Uterus (tissue), 2 donors: ENCODE results near the gene RSPO4.

Experiments
- POLR2A ChIP-seq, 2 donors: fragments of 450-650 bp; IDR thresholded peaks; one replicate each; pipeline ENCODE4 v1.6.1; 2016; ENCODE audit warnings: antibody characterized with exemption in 2 of 2, mild to moderate bottlenecking in 1 of 2, moderate library complexity in 1 of 2
- TF ChIP-seq, protein P1 (sequence below), 4 experiments: fragments of 200-600 bp in 2 of 4; fragments of 450-650 bp in 2 of 4; sonication (generic) in 2 of 4; IDR thresholded peaks; one replicate each; pipeline ENCODE4 v1.5.1; 2016 to 2019; ENCODE audit warnings: antibody characterized with exemption in 4 of 4, mild to moderate bottlenecking in 2 of 4, moderate library complexity in 1 of 4

DNA sequence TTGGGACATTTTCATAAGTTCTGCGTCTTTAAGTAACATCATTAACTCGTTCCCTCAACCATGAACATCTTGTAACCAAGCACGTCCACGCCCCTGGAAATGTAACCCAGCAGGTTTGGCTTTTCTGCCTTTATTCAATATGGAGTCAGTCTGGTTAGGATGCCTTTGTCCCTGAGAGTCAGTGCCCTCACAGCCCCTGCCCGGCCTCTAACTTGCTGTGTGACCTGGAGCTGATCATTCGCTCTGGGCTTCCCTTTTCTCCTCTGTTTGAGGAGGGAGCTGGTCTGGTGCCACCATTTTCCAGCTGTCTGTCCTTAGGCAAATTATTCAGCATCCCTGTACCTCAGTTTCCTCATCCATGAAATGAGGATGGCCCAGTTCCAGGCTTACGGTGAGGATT is 59.5 kb downstream of the RSPO4 start:
- TF ChIP-seq POLR2A (IDR thresholded peaks at IDR 0.05) = no peak
- TF ChIP-seq, protein P1, sequence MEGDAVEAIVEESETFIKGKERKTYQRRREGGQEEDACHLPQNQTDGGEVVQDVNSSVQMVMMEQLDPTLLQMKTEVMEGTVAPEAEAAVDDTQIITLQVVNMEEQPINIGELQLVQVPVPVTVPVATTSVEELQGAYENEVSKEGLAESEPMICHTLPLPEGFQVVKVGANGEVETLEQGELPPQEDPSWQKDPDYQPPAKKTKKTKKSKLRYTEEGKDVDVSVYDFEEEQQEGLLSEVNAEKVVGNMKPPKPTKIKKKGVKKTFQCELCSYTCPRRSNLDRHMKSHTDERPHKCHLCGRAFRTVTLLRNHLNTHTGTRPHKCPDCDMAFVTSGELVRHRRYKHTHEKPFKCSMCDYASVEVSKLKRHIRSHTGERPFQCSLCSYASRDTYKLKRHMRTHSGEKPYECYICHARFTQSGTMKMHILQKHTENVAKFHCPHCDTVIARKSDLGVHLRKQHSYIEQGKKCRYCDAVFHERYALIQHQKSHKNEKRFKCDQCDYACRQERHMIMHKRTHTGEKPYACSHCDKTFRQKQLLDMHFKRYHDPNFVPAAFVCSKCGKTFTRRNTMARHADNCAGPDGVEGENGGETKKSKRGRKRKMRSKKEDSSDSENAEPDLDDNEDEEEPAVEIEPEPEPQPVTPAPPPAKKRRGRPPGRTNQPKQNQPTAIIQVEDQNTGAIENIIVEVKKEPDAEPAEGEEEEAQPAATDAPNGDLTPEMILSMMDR (IDR thresholded peaks at IDR 0.05) = no peak
